ENCODE measurements around the gene GNB1. TPM values are rescaled to one million over a fixed set of nuclear protein-coding genes. Genes with fewer than 3 reads are reported as not detected.

Gene GNB1
- total and polyA plus RNA-seq, 12 donors: 64.9 to 228 (median 168) TPM

DNA sequence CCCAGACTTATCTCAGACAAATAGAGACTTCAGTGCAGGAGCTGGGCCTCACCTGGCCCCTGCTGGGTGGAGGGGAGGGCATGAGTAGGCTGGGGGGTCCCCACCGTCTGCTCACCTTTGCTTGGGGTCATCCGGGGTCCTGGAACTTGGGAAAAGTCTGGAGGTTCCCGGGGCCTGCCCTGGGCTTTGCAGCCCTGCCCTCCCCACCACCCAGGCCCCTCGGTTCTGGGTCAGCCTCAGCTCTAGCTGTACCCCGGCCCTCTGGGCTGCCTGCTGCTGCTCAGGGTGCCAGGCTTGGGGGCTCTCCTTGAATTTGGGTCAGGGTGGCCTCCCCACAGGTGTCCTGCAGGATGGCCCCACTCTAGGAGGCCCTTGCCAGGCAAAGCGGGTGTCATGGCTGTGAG lies 30.6 kb upstream of the GNB1 start:
- intact Hi-C loops (cut with DNase I): no loop called here
- Histone ChIP-seq H3K27ac (no peak overlapping the region), H3K36me3 (no peaks in the 10 kb centered on the region), H3K9me3 (no peaks in the 10 kb centered on the region), H3K27me3 (no peaks in the 10 kb centered on the region), H3K4me3 (no peak overlapping the region), H3K4me1 (peaks cover 10 to 19% (median 13%) of the 10 kb centered on the region in 9 donors)
- no peak for DNase-seq
- TF ChIP-seq, protein P1, sequence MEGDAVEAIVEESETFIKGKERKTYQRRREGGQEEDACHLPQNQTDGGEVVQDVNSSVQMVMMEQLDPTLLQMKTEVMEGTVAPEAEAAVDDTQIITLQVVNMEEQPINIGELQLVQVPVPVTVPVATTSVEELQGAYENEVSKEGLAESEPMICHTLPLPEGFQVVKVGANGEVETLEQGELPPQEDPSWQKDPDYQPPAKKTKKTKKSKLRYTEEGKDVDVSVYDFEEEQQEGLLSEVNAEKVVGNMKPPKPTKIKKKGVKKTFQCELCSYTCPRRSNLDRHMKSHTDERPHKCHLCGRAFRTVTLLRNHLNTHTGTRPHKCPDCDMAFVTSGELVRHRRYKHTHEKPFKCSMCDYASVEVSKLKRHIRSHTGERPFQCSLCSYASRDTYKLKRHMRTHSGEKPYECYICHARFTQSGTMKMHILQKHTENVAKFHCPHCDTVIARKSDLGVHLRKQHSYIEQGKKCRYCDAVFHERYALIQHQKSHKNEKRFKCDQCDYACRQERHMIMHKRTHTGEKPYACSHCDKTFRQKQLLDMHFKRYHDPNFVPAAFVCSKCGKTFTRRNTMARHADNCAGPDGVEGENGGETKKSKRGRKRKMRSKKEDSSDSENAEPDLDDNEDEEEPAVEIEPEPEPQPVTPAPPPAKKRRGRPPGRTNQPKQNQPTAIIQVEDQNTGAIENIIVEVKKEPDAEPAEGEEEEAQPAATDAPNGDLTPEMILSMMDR (IDR thresholded peaks at IDR 0.05): no peak
- WGBS, 2 donors: 87 to 89% methylated on average over 6 of the region's 6 CpGs
- no peak for ATAC-seq

DNA sequence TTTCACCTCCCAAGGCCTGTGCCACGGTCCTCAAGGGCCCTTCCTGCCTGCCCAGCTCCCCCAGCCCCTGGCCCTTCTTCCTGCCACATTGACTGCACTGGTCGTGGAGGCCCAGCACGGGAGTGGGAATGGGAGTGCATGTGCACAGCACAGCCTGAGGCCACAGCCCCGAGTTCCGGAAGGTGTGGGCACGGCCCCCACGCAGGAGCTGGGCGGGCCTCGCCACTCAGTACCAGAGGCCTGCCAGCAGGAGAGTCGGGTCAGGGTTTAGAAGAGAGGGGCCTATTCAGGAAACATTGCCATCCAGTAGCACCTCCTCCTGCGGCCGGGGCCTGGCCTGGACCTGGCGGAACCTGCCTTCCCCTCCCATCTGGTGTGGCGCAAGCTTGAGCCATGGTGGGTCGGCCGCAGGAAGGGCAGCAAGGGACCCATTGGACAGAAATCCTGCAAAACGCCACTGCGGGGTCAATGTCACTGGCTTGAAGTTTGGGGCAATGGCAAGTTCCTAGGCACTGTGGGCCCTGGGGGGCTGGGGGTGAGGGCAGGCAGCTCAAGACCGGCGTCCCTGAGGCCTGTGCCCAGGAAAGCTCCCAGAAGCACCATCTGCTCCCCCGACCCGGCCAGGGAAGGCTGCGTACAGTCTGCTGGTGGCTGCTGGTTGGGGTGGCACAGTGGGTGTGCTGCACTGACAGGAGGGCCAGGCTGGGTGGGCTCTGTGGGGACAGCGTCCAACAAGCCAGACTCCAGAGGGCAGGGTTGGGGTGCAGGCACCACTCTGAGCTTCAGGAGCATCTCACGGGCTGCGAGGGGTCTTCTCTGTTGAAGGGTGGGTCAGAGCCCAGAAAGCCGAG lies 29.9 kb upstream of the GNB1 start:
- ATAC-seq (no peak), DNase-seq (no peak)
- TF ChIP-seq, protein P1 (IDR thresholded peaks at IDR 0.05): no peak
- Histone ChIP-seq H3K9me3 (no peaks in the 10 kb centered on the region), H3K4me3 (no peak overlapping the region), H3K4me1 (peaks cover 10 to 19% (median 13%) of the 10 kb centered on the region in 9 donors), H3K27me3 (no peaks in the 10 kb centered on the region), H3K36me3 (no peaks in the 10 kb centered on the region), H3K27ac (no peak overlapping the region)
- intact Hi-C loops (cut with DNase I): no loop called here
- 86 to 89% methylated on average over 27 of the region's 27 CpGs for WGBS, 2 donors

DNA sequence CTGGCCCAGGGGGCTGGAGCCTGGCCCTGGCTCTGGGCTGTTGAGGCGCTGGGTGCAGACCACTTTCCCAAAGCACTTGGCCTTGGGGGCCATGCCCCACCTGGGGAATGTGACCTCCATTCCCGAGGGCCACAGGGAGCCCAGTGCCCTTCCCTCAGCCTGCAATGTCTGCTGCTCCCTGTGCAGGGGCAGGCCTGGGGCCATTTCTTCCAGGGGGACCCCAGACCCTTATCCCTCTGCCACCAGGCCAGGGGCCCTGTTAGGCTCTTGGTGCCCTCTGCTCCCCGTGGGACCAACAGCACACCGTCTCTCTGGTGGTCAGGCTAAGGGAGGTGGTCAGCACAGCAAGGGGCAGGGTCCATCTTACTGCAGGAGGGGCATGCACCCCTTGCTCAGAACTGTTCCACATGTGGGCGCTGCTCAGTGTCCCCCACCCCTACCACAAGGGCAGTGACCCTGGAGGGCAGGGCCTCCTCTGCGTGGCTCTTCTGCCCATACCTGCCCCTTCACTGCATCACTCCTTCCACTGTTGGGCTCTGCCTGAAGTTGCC lies 29.2 kb upstream of the GNB1 start:
- TF ChIP-seq, protein P1 (IDR thresholded peaks at IDR 0.05): no peak
- Histone ChIP-seq H3K4me1 (peaks cover 10 to 19% (median 13%) of the 10 kb centered on the region in 9 donors), H3K36me3 (no peaks in the 10 kb centered on the region), H3K27me3 (no peaks in the 10 kb centered on the region), H3K27ac (peak overlapping the region in 9 of 10 donors; percentile 4 to 65 (median 49)), H3K4me3 (peak overlapping the region in 7 of 10 donors; percentile 6 to 73 (median 60)), H3K9me3 (no peaks in the 10 kb centered on the region)
- no peak for DNase-seq
- peak in 1 of 8 donors; percentile 3 for ATAC-seq
- intact Hi-C loops (cut with DNase I): no loop called here
- WGBS, 2 donors: 89 to 91% methylated on average over 6 of the region's 6 CpGs

DNA sequence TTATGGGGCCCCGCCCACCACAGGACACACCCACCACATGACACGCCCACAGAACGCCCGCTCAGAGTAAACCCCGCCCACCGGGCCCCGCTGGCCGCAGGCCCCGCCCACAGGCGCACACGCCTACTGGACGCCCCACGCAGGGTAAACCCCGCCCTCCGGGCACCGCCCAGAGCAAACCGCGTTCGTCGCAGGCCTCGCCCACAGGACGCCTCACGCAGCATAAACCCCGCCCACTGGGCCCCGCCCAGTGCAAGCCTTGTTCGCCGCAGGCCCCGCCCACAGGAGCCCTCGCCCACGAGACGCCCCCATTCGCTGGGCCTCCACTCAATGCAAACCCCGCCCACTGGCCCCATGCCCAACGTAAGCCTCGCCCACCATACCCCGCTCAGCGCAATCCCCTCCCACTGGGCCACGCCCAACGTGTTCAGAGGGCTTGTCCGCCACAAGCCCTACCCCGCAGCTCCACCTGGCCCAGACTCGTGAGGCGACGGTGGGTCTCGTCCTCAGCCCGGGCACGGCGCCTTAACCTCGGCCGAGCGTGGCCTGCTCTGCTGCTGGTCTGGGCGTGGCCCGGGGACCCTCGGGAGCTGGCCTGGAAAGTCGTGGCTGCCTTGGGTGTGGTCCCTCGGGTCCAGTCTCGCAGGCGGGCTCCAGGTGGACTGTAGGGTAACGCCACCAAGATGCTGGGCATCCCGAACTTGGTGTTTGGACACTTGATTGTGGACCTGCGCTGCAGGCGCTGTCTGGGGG lies 28.6 kb upstream of the GNB1 start:
- intact Hi-C loops (cut with DNase I): no loop called here
- DNase-seq: peak; percentile 98 to 100
- no peaks in the 10 kb centered on the region for H3K9me3 ChIP-seq
- no peaks in the 10 kb centered on the region for H3K27me3 ChIP-seq
- TF ChIP-seq, protein P1 (IDR thresholded peaks at IDR 0.05): no peak
- peaks cover 10 to 19% (median 13%) of the 10 kb centered on the region in 9 donors for H3K4me1 ChIP-seq
- ATAC-seq: peak; percentile 87 to 96 (median 93)
- 9% methylated on average over 56 to 62 of the region's 62 CpGs for WGBS, 2 donors
- no peaks in the 10 kb centered on the region for H3K36me3 ChIP-seq
- peak overlapping the region in 9 of 10 donors; percentile 4 to 65 (median 49) for H3K27ac ChIP-seq
- peak overlapping the region in 9 of 10 donors; percentile 36 to 73 (median 57) for H3K4me3 ChIP-seq

Data from heart right ventricle (tissue), 16 donors.